Adipose tissue (tissue), 3 donors: ENCODE measurements around the gene CHRNB2. TPM values are rescaled to one million over a fixed set of nuclear protein-coding genes. Genes with fewer than 3 reads are reported as not detected.
"Not testable (repeated sequence)": the region's sequence is repeated elsewhere in the genome, so short reads cannot be mapped to it uniquely, and the experiment has no call there.

Experiments
- H3K27ac ChIP-seq: one replicate; pipeline ENCODE4 v1.5.1; 2013; ENCODE audit warnings: low read depth, low read length
- WGBS, 3 donors: extraction: QIAGEN DNeasy Blood & Tissue Kit; methylation state at CpG; one replicate each; pipeline ENCODE4 v1.1.7; 2013; 5-methylcytosine and 5-hydroxymethylcytosine counted together
- polyA plus RNA-seq, 3 donors: library from polyadenylated mRNA; stranded (reverse); fragments of 200-250 nt; gene quantifications; one replicate each; pipeline ENCODE4 v1.2.3, GENCODE V29; 2013
- donor health status: healthy with polysubstance abuse.
- donor health status: Bipolar disorder and iron deficiency.
- donor health status: healthy.

The CHRNB2 gene
- polyA plus RNA-seq: under 1 TPM; under 0.01 to 0.38 (median 0.01) TPM

- WGBS, 3 donors: 2 to 4% (median 3%) methylated on average over 42 to 53 of the region's 53 CpGs
- no peak within 1 kb of the TSS for H3K27ac ChIP-seq
Observed at GRCh38 chr1:154567386-154568156, at the start of gene CHRNB2. TSS of gene CHRNB2 (plus strand) at chr1:154567778. CDS start at chr1:154568045, 267 bp downstream.

GRCh38 chr1:154519591-154519991 lies 48.0 kb upstream of the CHRNB2 start:
- no peak overlapping the region for H3K27ac ChIP-seq
- WGBS, 3 donors: 60 to 73% (median 67%) methylated on average over 9 of the region's 9 CpGs

- no peak overlapping the region for H3K27ac ChIP-seq
- WGBS, 3 donors: 29 to 62% (median 33%) methylated on average over 3 of the region's 3 CpGs
Observed at GRCh38 chr1:154520333-154520732, 47.2 kb upstream of the CHRNB2 start.

GRCh38 chr1:154521695-154522094 lies 45.9 kb upstream of the CHRNB2 start:
- H3K27ac ChIP-seq: no peak overlapping the region
- WGBS, 3 donors: 40 to 66% (median 46%) methylated on average over 3 of the region's 3 CpGs

- no peak overlapping the region for H3K27ac ChIP-seq
Observed at GRCh38 chr1:154524881-154525280, 42.7 kb upstream of the CHRNB2 start.

- no peak overlapping the region for H3K27ac ChIP-seq
- 69 to 78% (median 71%) methylated on average over 6 of the region's 6 CpGs for whole genome bisulfite sequencing, 3 donors
Observed at GRCh38 chr1:154527192-154527591, 40.4 kb upstream of the CHRNB2 start.

- no peak overlapping the region for H3K27ac ChIP-seq
- WGBS, 3 donors: 94 to 95% (median 94%) methylated on average over 6 of the region's 6 CpGs
Observed at GRCh38 chr1:154529308-154529707, 38.3 kb upstream of the CHRNB2 start.

- 96 to 98% (median 96%) methylated on average over 13 of the region's 13 CpGs for WGBS, 3 donors
Observed at GRCh38 chr1:154531950-154532349, 35.6 kb upstream of the CHRNB2 start.

GRCh38 chr1:154533952-154534844 lies 33.4 kb upstream of the CHRNB2 start:
- WGBS, 3 donors: 51 to 84% (median 79%) methylated on average over 11 of the region's 11 CpGs
- no peak overlapping the region for H3K27ac ChIP-seq

More at GRCh38 chr1:154531950-154532349, 35.6 kb upstream of the CHRNB2 start:
- not testable (repeated sequence) for H3K27ac ChIP-seq

GRCh38 chr1:154536570-154536969 lies 31.0 kb upstream of the CHRNB2 start:
- no peak overlapping the region for H3K27ac ChIP-seq
- 74 to 85% (median 78%) methylated on average over 7 of the region's 7 CpGs for WGBS, 3 donors

- 77 to 92% (median 90%) methylated on average over 9 of the region's 9 CpGs for WGBS, 3 donors
- no peak overlapping the region for H3K27ac ChIP-seq
Observed at GRCh38 chr1:154539486-154540483, 27.8 kb upstream of the CHRNB2 start.

- no peak overlapping the region for H3K27ac ChIP-seq
- WGBS, 3 donors: 63 to 73% (median 65%) methylated on average over 6 of the region's 6 CpGs
Observed at GRCh38 chr1:154541231-154541630, 26.3 kb upstream of the CHRNB2 start.

GRCh38 chr1:154546264-154547063 lies 21.1 kb upstream of the CHRNB2 start:
- no peak overlapping the region for H3K27ac ChIP-seq
- 65 to 85% (median 83%) methylated on average over 13 of the region's 13 CpGs for WGBS, 3 donors

GRCh38 chr1:154547105-154547732 lies 20.4 kb upstream of the CHRNB2 start:
- no peak overlapping the region for H3K27ac ChIP-seq

GRCh38 chr1:154548028-154548427 lies 19.6 kb upstream of the CHRNB2 start:
- H3K27ac ChIP-seq: no peak overlapping the region
- 16 to 33% (median 25%) methylated on average over 1 of the region's 1 CpG for WGBS, 3 donors

More at GRCh38 chr1:154547105-154547732, 20.4 kb upstream of the CHRNB2 start:
- WGBS, 3 donors: 39 to 78% (median 77%) methylated on average over 11 of the region's 11 CpGs

GRCh38 chr1:154549202-154549770 lies 18.3 kb upstream of the CHRNB2 start:
- H3K27ac ChIP-seq: no peak overlapping the region
- 76 to 82% (median 79%) methylated on average over 3 of the region's 3 CpGs for WGBS, 3 donors

GRCh38 chr1:154550070-154550469 lies 17.5 kb upstream of the CHRNB2 start:
- no peak overlapping the region for H3K27ac ChIP-seq
- 56 to 63% (median 61%) methylated on average over 5 of the region's 5 CpGs for WGBS, 3 donors
